PFSK-1 (cell line): ENCODE measurements around the gene AREG.

ENCODE experiments used
- FOXP2 ChIP-seq: optimal IDR thresholded peaks from 2 replicates; pipeline ENCODE3; 2011; ENCODE audit warnings: borderline replicate concordance, control low read depth, inconsistent platforms; ENCODE audit not compliant: insufficient read depth; ENCODE audit errors: extremely low read length, extremely low read depth
- POLR2AphosphoS5 ChIP-seq: IDR thresholded peaks from 2 replicates; pipeline ENCODE4 v1.6.1; 2012; ENCODE audit warnings: low read depth, mild to moderate bottlenecking, control low read depth, low read length, moderate library complexity
- SIN3A ChIP-seq: IDR thresholded peaks from 2 replicates; pipeline ENCODE4 v1.6.1; 2012; ENCODE audit warnings: mild to moderate bottlenecking, low read length, moderate library complexity, borderline replicate concordance; ENCODE audit not compliant: insufficient read depth
- TAF1 ChIP-seq: IDR thresholded peaks from 2 replicates; pipeline ENCODE4 v1.6.1; 2012; ENCODE audit warnings: low read length, control low read depth, borderline replicate concordance; ENCODE audit not compliant: insufficient read depth
- TF ChIP-seq, protein P1 (sequence below), 2 experiments: IDR thresholded peaks; 2 replicates each; pipeline versions ENCODE4 v1.6.1 to v1.8.0; 2011 to 2012; ENCODE audit warnings: low read depth in 2 of 2, low read length in 2 of 2, control low read depth in 1 of 2, inconsistent platforms in 1 of 2, mild to moderate bottlenecking in 1 of 2, moderate library complexity in 1 of 2; ENCODE audit not compliant: insufficient read depth in 1 of 2

AREG gene

DNA sequence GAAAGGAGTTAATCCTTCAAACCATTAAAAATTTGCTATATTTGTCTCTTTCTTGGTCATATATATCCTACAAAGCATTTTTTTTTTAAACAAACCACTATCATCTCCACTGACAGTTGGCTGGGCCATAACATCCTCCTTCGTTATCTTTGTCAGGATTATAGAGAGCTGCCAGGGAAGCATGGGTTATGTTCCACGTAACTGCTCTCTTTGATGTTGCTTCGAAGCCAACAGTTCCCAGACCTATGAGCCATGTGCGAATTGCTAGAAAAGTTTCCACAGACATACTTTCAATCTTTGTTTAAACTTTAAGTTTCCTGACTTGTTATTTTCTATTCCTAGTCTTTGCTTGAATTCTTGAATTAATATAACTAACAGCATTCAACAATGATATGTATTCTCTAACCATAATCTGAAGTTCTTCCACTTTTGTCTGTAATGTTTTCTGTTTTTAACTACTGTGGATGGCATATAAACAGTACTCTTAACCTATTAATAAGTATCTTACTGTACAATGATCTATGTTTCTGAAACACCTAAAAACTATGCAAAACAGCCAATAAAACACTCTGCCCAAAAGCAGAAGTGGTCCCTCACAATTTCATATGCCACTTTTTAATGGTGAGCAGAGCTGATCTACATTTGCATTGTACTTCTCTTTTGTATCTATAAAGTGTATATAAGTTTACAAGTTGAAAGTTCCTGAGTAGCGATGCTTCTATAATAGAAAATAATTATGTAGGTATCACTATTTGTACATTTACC, 42.1 kb upstream of the AREG start:
- TF ChIP-seq, protein P1, sequence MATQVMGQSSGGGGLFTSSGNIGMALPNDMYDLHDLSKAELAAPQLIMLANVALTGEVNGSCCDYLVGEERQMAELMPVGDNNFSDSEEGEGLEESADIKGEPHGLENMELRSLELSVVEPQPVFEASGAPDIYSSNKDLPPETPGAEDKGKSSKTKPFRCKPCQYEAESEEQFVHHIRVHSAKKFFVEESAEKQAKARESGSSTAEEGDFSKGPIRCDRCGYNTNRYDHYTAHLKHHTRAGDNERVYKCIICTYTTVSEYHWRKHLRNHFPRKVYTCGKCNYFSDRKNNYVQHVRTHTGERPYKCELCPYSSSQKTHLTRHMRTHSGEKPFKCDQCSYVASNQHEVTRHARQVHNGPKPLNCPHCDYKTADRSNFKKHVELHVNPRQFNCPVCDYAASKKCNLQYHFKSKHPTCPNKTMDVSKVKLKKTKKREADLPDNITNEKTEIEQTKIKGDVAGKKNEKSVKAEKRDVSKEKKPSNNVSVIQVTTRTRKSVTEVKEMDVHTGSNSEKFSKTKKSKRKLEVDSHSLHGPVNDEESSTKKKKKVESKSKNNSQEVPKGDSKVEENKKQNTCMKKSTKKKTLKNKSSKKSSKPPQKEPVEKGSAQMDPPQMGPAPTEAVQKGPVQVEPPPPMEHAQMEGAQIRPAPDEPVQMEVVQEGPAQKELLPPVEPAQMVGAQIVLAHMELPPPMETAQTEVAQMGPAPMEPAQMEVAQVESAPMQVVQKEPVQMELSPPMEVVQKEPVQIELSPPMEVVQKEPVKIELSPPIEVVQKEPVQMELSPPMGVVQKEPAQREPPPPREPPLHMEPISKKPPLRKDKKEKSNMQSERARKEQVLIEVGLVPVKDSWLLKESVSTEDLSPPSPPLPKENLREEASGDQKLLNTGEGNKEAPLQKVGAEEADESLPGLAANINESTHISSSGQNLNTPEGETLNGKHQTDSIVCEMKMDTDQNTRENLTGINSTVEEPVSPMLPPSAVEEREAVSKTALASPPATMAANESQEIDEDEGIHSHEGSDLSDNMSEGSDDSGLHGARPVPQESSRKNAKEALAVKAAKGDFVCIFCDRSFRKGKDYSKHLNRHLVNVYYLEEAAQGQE (IDR thresholded peaks at IDR 0.05; ENCODE audit: insufficient read depth in 1 of 2, low read depth in 2 of 2, low read length in 2 of 2) = no peak
- no peak for TF ChIP-seq SIN3A
- TF ChIP-seq FOXP2 = no peak
- TF ChIP-seq POLR2AphosphoS5 = no peak
- no peak for TF ChIP-seq TAF1

DNA sequence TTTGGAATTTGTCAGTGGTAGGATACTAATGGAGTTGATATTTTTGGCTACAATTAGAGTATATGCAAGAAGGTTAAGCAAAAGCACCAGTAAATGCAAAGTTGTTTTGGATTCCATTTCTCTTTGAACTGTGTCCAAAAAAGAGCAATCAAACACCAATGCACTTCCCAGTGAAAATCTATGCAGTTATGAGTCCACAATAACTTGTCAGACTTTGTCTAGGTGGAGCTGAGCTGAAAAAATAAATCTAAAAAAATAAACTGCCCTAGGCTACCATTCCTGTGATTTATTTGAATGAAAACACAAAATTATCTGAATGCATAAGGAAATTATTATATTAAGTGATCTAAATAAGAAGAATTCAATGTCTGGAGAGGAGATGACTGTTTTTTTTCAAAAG, 37.0 kb upstream of the AREG start:
- TF ChIP-seq, protein P1 (IDR thresholded peaks at IDR 0.05; ENCODE audit: insufficient read depth in 1 of 2, low read depth in 2 of 2, low read length in 2 of 2) = no peak
- TF ChIP-seq TAF1 (no peak), POLR2AphosphoS5 (no peak), FOXP2 (no peak), SIN3A (no peak)

DNA sequence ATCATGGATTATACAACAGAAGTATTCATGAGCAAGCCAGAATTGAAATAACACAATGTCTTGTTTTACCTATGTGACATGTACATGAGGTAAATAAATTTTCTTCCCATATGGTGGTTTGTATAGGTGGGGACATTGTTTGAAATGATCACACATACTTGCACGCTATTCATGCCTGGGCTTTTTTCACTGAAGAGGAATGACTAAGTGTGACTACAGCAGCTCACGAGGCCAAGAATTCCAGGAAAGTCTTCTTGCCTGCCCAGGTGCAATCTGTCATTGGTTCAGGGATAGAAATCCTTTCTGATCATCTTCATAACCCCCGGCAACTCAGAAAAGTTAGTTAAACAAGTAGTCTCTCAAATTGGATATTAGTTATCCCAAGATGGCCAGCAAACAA, 36.3 kb upstream of the AREG start:
- TF ChIP-seq TAF1 = no peak
- TF ChIP-seq POLR2AphosphoS5 = no peak
- TF ChIP-seq SIN3A = no peak
- no peak for TF ChIP-seq FOXP2
- TF ChIP-seq, protein P1 (IDR thresholded peaks at IDR 0.05; ENCODE audit: insufficient read depth in 1 of 2, low read depth in 2 of 2, low read length in 2 of 2) = no peak

DNA sequence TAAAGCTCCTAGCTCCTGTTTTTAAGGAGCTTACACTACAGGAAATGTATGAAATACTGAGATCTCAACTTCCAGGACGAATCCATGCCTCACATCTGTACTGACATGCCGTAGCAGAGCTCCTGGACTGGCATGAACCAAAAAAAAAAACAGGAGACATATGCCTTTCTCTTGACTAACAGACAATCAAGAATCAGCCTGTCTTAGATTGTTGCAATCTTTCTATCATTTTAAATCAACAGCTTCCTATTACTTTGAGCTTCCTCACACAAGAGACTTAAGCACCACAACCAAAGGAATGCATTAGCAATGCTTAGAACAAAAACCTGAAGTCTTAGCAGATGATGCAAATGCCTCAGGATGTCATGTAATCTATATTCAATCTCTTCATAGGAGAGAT, 34.7 kb upstream of the AREG start:
- no peak for TF ChIP-seq POLR2AphosphoS5
- TF ChIP-seq TAF1 = no peak
- TF ChIP-seq, protein P1 (IDR thresholded peaks at IDR 0.05; ENCODE audit: insufficient read depth in 1 of 2, low read depth in 2 of 2, low read length in 2 of 2) = no peak
- no peak for TF ChIP-seq SIN3A

DNA sequence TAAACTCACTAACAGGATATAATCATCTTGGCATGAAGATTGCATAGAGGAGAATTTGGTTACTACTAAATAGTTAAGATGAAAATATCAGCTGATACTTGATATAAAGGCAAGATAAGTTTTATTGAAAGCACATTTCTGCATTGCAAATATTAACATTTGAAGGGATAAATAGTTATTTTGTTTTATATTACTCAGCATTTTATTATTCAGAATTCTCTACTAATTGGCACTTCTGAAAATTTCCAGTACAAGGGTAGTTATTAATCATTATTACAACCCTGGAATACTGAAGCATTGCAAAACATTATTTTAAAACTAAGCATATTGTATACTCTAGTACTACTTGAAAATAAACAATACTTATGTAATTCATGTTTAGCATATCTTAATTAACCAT, 32.7 kb upstream of the AREG start:
- TF ChIP-seq TAF1 (no peak), POLR2AphosphoS5 (no peak), SIN3A (no peak)
- TF ChIP-seq, protein P1 (IDR thresholded peaks at IDR 0.05; ENCODE audit: insufficient read depth in 1 of 2, low read depth in 2 of 2, low read length in 2 of 2) = no peak
